Body of pancreas (tissue), 4 donors: ENCODE data around the gene NR5A1. TPM values are rescaled to one million over a fixed set of nuclear protein-coding genes. Genes with fewer than 3 reads are reported as not detected.

ENCODE experiments used
- ATAC-seq: fragments of 150-250 bp; one replicate; pipeline ENCODE4 v1.9.1; 2016
- DNase-seq, 4 donors: peaks; one replicate each; pipeline ENCODE4 v3.0.0-alpha.2; 2019
- H3K27ac ChIP-seq, 4 donors: fragments of 200-600 bp; sonication (generic); 1 replicate in 3 of 4; 2 replicates in 1 of 4; pipeline versions ENCODE4 v1.5.1 to v1.6.1; 2016 to 2019; ENCODE audit warnings: mild to moderate bottlenecking in 1 of 4, mixed read lengths in 1 of 4, moderate library complexity in 1 of 4
- H3K27me3 ChIP-seq, 2 donors: fragments of 200-600 bp; sonication (generic); one replicate each; pipeline ENCODE4 v1.6.0; 2016; ENCODE audit warnings: mild to moderate bottlenecking in 1 of 2
- H3K36me3 ChIP-seq, 2 donors: fragments of 200-600 bp; sonication (generic); replicated peaks in 1 of 2; 2 replicates each; pipeline ENCODE4 v1.5.1; 2016; ENCODE audit warnings: low read depth in 2 of 2; ENCODE audit not compliant: insufficient read depth in 1 of 2
- H3K4me1 ChIP-seq: fragments of 200-600 bp; sonication (generic); one replicate; pipeline ENCODE4 v1.6.0; 2016
- H3K4me3 ChIP-seq, 2 donors: fragments of 200-600 bp; sonication (generic); 1 replicate in 1 of 2; 2 replicates in 1 of 2; pipeline ENCODE4 v1.5.1; 2016 to 2019
- H3K9me3 ChIP-seq, 3 donors: fragments of 200-600 bp; sonication (generic); 1 replicate in 2 of 3; 2 replicates in 1 of 3; pipeline ENCODE4 v1.5.1; 2016
- CTCF ChIP-seq, 7 experiments: fragments of 450-650 bp in 4 of 7; fragments of 200-600 bp in 3 of 7; sonication (generic) in 3 of 7; IDR thresholded peaks; one replicate each; pipeline ENCODE4 v1.5.1; 2016 to 2019; ENCODE audit warnings: antibody characterized with exemption in 7 of 7
- POLR2A ChIP-seq, 3 donors: fragments of 450-650 bp; IDR thresholded peaks; one replicate each; pipeline ENCODE4 v1.6.1; 2016; ENCODE audit warnings: antibody characterized with exemption in 3 of 3, mild to moderate bottlenecking in 2 of 3
- WGBS, 2 donors: methylation state at CpG; one replicate each; pipeline ENCODE4 v1.1.5; 2017; 5-methylcytosine and 5-hydroxymethylcytosine counted together
- intact Hi-C: fragments of 100-400 bp; cut with DNase I; formaldehyde crosslinking; loops from one replicate; pipeline ENCODE4 v1.15.1; 2023
- total RNA-seq, 2 donors: library from RNA; depleted of rRNA; stranded (reverse); fragments of >200 nt; gene quantifications; one replicate each; pipeline ENCODE4 v1.1.0, GENCODE V29; 2016

NR5A1 gene
- total RNA-seq, 2 donors from 2014 or later: not detected

- no peak for DNase-seq
- Histone ChIP-seq H3K36me3 (no peaks in the 10 kb centered on the region), H3K4me1 (peaks cover 21% of the 10 kb centered on the region), H3K9me3 (no peaks in the 10 kb centered on the region), H3K27me3 (peaks cover 0 to 6% of the 10 kb centered on the region in 2 donors), H3K27ac (no peak overlapping the region), H3K4me3 (no peak overlapping the region)
- intact Hi-C loops: no loop called here
- 82 to 92% methylated on average over 9 to 13 of the region's 13 CpGs for WGBS, 2 donors
- TF ChIP-seq CTCF (IDR thresholded peaks at IDR 0.05) (no peak), POLR2A (IDR thresholded peaks at IDR 0.05) (no peak)
- no peak for ATAC-seq
Measured at GRCh38 chr9:124449381-124450151, 57.6 kb downstream of the NR5A1 start.

GRCh38 chr9:124448019-124448418 lies 59.2 kb downstream of the NR5A1 start:
- WGBS, 2 donors: 25% methylated on average over 7 of the region's 7 CpGs; no CpG with 5 or more reads in 1 of the 2 donors
- peak; percentile 54 for ATAC-seq
- DNase-seq: peak in 3 of 4 donors; percentile 30 to 48 (median 32)
- peak overlapping the region in 1 of 4 donors; percentile 47 for H3K27ac ChIP-seq
- intact Hi-C loops: no loop called here
- H3K4me3 ChIP-seq: no peak overlapping the region
- peaks cover 0 to 6% of the 10 kb centered on the region in 2 donors for H3K27me3 ChIP-seq
- no peak for TF ChIP-seq POLR2A (IDR thresholded peaks at IDR 0.05)
- H3K4me1 ChIP-seq: peaks cover 17% of the 10 kb centered on the region
- H3K9me3 ChIP-seq: no peaks in the 10 kb centered on the region
- no peaks in the 10 kb centered on the region for H3K36me3 ChIP-seq

GRCh38 chr9:124447297-124447661 lies 59.9 kb downstream of the NR5A1 start:
- 79 to 81% methylated on average over 4 of the region's 4 CpGs for WGBS, 2 donors
- H3K4me3 ChIP-seq: no peak overlapping the region
- no peak for ATAC-seq
- peaks cover 16% of the 10 kb centered on the region for H3K4me1 ChIP-seq
- intact Hi-C loops: no loop called here
- H3K27ac ChIP-seq: no peak overlapping the region
- no peaks in the 10 kb centered on the region for H3K36me3 ChIP-seq
- no peak for TF ChIP-seq CTCF (IDR thresholded peaks at IDR 0.05)
- no peak for TF ChIP-seq POLR2A (IDR thresholded peaks at IDR 0.05)
- DNase-seq: no peak
- H3K9me3 ChIP-seq: no peaks in the 10 kb centered on the region
- H3K27me3 ChIP-seq: peaks cover 0 to 6% of the 10 kb centered on the region in 2 donors

- DNase-seq (no peak), ATAC-seq (no peak)
- no peak overlapping the region for H3K4me3 ChIP-seq
- 80 to 83% methylated on average over 3 of the region's 3 CpGs for WGBS, 2 donors
- no peaks in the 10 kb centered on the region for H3K9me3 ChIP-seq
- intact Hi-C loops: no loop called here
- no peak for TF ChIP-seq CTCF (IDR thresholded peaks at IDR 0.05)
- no peak for TF ChIP-seq POLR2A (IDR thresholded peaks at IDR 0.05)
- H3K4me1 ChIP-seq: peaks cover 8% of the 10 kb centered on the region
- H3K27me3 ChIP-seq: no peaks in the 10 kb centered on the region
- H3K36me3 ChIP-seq: no peaks in the 10 kb centered on the region
- H3K27ac ChIP-seq: no peak overlapping the region
Measured at GRCh38 chr9:124444166-124444565, 63.0 kb downstream of the NR5A1 start.

DNA sequence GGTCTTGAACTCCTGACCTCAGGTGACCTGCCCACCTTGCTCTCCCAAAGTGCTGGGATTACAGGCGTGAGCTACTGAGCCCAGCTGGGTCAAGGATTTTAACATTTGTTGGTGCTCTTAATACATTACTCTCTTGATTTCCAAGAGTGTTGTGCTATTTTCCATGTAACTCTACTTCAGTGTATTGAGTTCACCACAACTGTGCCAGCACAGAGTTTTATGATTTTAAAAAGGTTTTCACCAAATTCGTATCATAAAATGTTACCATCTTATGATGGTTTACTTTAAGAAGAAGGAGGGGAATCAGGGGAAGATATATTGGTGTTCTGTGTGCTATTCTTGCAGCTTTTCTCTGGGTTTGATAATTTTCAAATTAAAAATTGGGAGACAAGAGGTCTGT lies 63.6 kb downstream of the NR5A1 start:
- WGBS, 2 donors: 43 to 72% methylated on average over 2 of the region's 2 CpGs
- intact Hi-C loops: no loop called here

More for the DNA sequence above, 63.6 kb downstream of the NR5A1 start:
- Histone ChIP-seq H3K9me3 (peaks cover 0 to 4% (median 0%) of the 10 kb centered on the region in 3 donors), H3K4me1 (peaks cover 8% of the 10 kb centered on the region), H3K36me3 (no peaks in the 10 kb centered on the region), H3K27ac (no peak overlapping the region), H3K4me3 (no peak overlapping the region), H3K27me3 (no peaks in the 10 kb centered on the region)
- ATAC-seq: no peak
- TF ChIP-seq CTCF (IDR thresholded peaks at IDR 0.05): no peak
- TF ChIP-seq POLR2A (IDR thresholded peaks at IDR 0.05): no peak
- no peak for DNase-seq
